Cardiac muscle cell (in vitro differentiated cells and primary cell): ENCODE data around the gene CLMN. TPM values are rescaled to one million over a fixed set of nuclear protein-coding genes. Genes with fewer than 3 reads are reported as not detected.

ENCODE experiments used
- DNase-seq, 2 donors: peaks; one replicate each; pipeline versions ENCODE4 v3.0.0 to v3.0.0-alpha.2; 2010 to 2017; ENCODE audit warnings: low read depth in 1 of 2, low spot score in 1 of 2
- H3K27ac ChIP-seq: fragments of 200-600 bp; sonication (generic); 2 replicates; pipeline ENCODE4 v1.5.1; 2016
- H3K27me3 ChIP-seq: fragments of 200-600 bp; sonication (generic); 2 replicates; pipeline ENCODE4 v1.6.0; 2016; ENCODE audit warnings: control low read depth
- H3K36me3 ChIP-seq: fragments of 200-600 bp; sonication (generic); 2 replicates; pipeline ENCODE4 v1.5.1; 2016; ENCODE audit warnings: control low read depth
- H3K4me1 ChIP-seq: fragments of 200-600 bp; sonication (generic); 2 replicates; pipeline ENCODE4 v1.8.1; 2017; ENCODE audit warnings: low read depth, mild to moderate bottlenecking, mixed run types
- H3K4me3 ChIP-seq: fragments of 200-600 bp; sonication (generic); 2 replicates; pipeline ENCODE4 v1.5.1; 2016; ENCODE audit warnings: mild to moderate bottlenecking
- H3K9me3 ChIP-seq: fragments of 200-600 bp; sonication (generic); 2 replicates; pipeline ENCODE4 v1.5.1; 2017; ENCODE audit warnings: low read depth, mild to moderate bottlenecking, control low read depth
- CTCF ChIP-seq: IDR thresholded peaks from 2 replicates; pipeline ENCODE4 v1.5.1; 2012; ENCODE audit warnings: low read depth, mild to moderate bottlenecking, low read length
- polyA plus RNA-seq: library from polyadenylated mRNA; unstranded; fragments of >200 nt; fragmentation: Nextera tagmentation; extraction: Ambion mirVana; gene quantifications from 2 replicates; pipeline ENCODE4 v1.2.1, GENCODE V29; 2016
- total RNA-seq: library from RNA; depleted of rRNA; stranded (reverse); fragments of >200 nt; gene quantifications from 2 replicates; pipeline ENCODE4 v1.2.3, GENCODE V29; 2016

The CLMN gene
- total and polyA plus RNA-seq, 2 experiments from 2014 or later, result 0.98 to 1.3 TPM

GRCh38 chr14:95157327-95158189, 162.2 kb downstream of the CLMN start, which contains the start of gene DICER1:
Gene DICER1 (minus strand): TSS chr14:95157529. CDS start chr14:95133458, 24,071 bp downstream.
- peaks cover 13% of the 10 kb centered on the region for H3K4me1 ChIP-seq
- H3K4me3 ChIP-seq, result peak within 1 kb of the TSS; percentile 58
- H3K27me3 ChIP-seq, result no peaks in the 10 kb centered on the region
- H3K27ac ChIP-seq, result peak within 1 kb of the TSS; percentile 96
- no peaks in the 10 kb centered on the region for H3K9me3 ChIP-seq
- H3K36me3 ChIP-seq, result no peaks in the 10 kb centered on the region
- DNase-seq, result peak; percentile 96
- no peak for TF ChIP-seq CTCF

- H3K4me1 ChIP-seq, result peaks cover 8% of the 10 kb centered on the region
- no peaks in the 10 kb centered on the region for H3K9me3 ChIP-seq
- TF ChIP-seq CTCF, result no peak
- peak overlapping the region; percentile 58 for H3K4me3 ChIP-seq
- H3K27ac ChIP-seq, result peak overlapping the region; percentile 96
- no peak for DNase-seq
- no peaks in the 10 kb centered on the region for H3K36me3 ChIP-seq
- H3K27me3 ChIP-seq, result no peaks in the 10 kb centered on the region
These were observed 162.7 kb downstream of the CLMN start for GRCh38 chr14:95157048-95157326.

GRCh38 chr14:95156161-95157047, 163.3 kb downstream of the CLMN start:
- H3K27me3 ChIP-seq, result no peaks in the 10 kb centered on the region
- H3K27ac ChIP-seq, result peak overlapping the region; percentile 96
- no peaks in the 10 kb centered on the region for H3K36me3 ChIP-seq
- peaks cover 8% of the 10 kb centered on the region for H3K4me1 ChIP-seq
- no peak for TF ChIP-seq CTCF
- H3K4me3 ChIP-seq, result peak overlapping the region; percentile 58
- peak; percentile 42 to 55 for DNase-seq
- H3K9me3 ChIP-seq, result no peaks in the 10 kb centered on the region

GRCh38 chr14:95155045-95155444, 164.7 kb downstream of the CLMN start:
- H3K9me3 ChIP-seq, result no peaks in the 10 kb centered on the region
- peaks cover 8% of the 10 kb centered on the region for H3K4me1 ChIP-seq
- DNase-seq, result no peak
- no peak overlapping the region for H3K4me3 ChIP-seq
- no peak for TF ChIP-seq CTCF
- H3K36me3 ChIP-seq, result no peaks in the 10 kb centered on the region
- no peaks in the 10 kb centered on the region for H3K27me3 ChIP-seq
- no peak overlapping the region for H3K27ac ChIP-seq

GRCh38 chr14:95153866-95154265, 165.8 kb downstream of the CLMN start:
- Histone ChIP-seq H3K4me1 (peaks cover 11% of the 10 kb centered on the region), H3K9me3 (no peaks in the 10 kb centered on the region), H3K36me3 (no peaks in the 10 kb centered on the region), H3K27me3 (no peaks in the 10 kb centered on the region), H3K27ac (no peak overlapping the region), H3K4me3 (no peak overlapping the region)
- no peak for DNase-seq
- no peak for TF ChIP-seq CTCF
